ENCODE measurements around the gene RABGAP1. TPM values are rescaled to one million over a fixed set of nuclear protein-coding genes. Genes with fewer than 3 reads are reported as not detected.

The RABGAP1 gene
- total and polyA plus RNA-seq, 10 of the 15 experiments (the other 5 are each of a cell fraction or from before 2014, with no cell fraction given): 2.6 to 31.6 (median 12.5) TPM

DNA sequence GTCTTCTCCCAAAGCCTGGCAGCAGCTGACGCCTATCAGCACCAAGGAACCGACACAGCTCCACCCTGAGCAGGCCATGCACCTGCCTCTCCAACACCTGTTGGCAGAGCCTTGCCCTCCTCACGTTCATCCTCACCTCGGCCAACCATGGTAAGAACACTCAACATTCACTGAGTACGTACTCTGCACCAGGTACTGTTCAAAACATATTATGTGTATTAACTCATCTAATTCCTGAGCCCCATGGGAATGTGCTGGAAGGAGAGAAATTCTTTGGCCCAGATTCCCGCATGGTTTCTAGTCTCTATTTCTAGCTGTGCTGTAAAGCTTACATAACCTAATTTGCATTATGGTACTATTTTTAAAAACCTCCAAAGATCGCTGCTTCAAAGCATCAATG, 178.7 kb downstream of the RABGAP1 start:
- H4K20me1 ChIP-seq (ENCODE audit: control insufficient read depth, insufficient read depth): no peaks in the 10 kb centered on the region
- ATAC-seq (no peak), FAIRE-seq (no peak), DNase-seq (ENCODE audit: low read depth, low spot score) (no peak)
- no peaks in the 10 kb centered on the region for H3K27me3 ChIP-seq (replicated peaks in 1 of 2; ENCODE audit: control insufficient read depth in 2 of 2, insufficient read depth in 2 of 2, low read length in 1 of 2)
- no peaks in the 10 kb centered on the region for H3K79me2 ChIP-seq (ENCODE audit: control insufficient read depth, insufficient read depth, low read length)
- H3K9me3 ChIP-seq (replicated peaks; ENCODE audit: control insufficient read depth, insufficient read depth, low read length): no peaks in the 10 kb centered on the region
- H3K9ac ChIP-seq (ENCODE audit: control insufficient read depth, insufficient read depth, low read length): no peak overlapping the region
- H3K36me3 ChIP-seq (ENCODE audit: control insufficient read depth in 2 of 2, insufficient read depth in 2 of 2, low read length in 1 of 2): peaks cover 12 to 14% of the 10 kb centered on the region in 2 experiments
- TF ChIP-seq POLR2A (IDR thresholded peaks at IDR 0.05; ENCODE audit: low read depth, low read length) (0 out of 2 replicates have a peak, but pooled peaks have one; percentile 22), SUZ12 (IDR thresholded peaks at IDR 0.05; ENCODE audit: unreplicated experiment) (no peak)
- H2AFZ ChIP-seq (ENCODE audit: control insufficient read depth, low read depth, low read length): no peak overlapping the region
- no TSS peak for BruUV-seq (replicated peaks)
- H3K4me1 ChIP-seq (ENCODE audit: control insufficient read depth, insufficient read depth, low read length): no peaks in the 10 kb centered on the region
- no peak overlapping the region for H3K27ac ChIP-seq (ENCODE audit: control insufficient read depth, insufficient read depth)
- 86% methylated on average over 7 of the region's 7 CpGs for WGBS (ENCODE audit: insufficient coverage, insufficient replicate concordance, low lambda C conversion rate, missing lambda C conversion rate)
- ChIA-PET CTCF (interaction anchor here (1.0 kb wide), 2 partner anchors 10 to 106 kb away, joined by 3 read pairs; no protein-coding TSS in a partner anchor), RAD21 (ENCODE audit: unreplicated experiment) (no interaction called here), POLR2A (interaction anchor here (0.6 kb wide), 1 partner anchor 55 kb away, joined by 3 read pairs; no protein-coding TSS in a partner anchor), SMC1A (ENCODE audit: uncharacterized antibody, unreplicated experiment) (interaction anchor here (1.1 to 1.4 kb wide), 2 partner anchors 25 to 37 kb away, joined by 3 to 4 read pairs; no protein-coding TSS in a partner anchor)
- H3K4me3 ChIP-seq: no peak overlapping the region
- intact Hi-C loops (cut with micrococcal nuclease; ENCODE audit: unreplicated experiment): no loop called here
- no peak overlapping the region for H3K4me2 ChIP-seq (ENCODE audit: control insufficient read depth, insufficient read depth)
- in situ Hi-C loops (cut with MboI): no loop called here

DNA sequence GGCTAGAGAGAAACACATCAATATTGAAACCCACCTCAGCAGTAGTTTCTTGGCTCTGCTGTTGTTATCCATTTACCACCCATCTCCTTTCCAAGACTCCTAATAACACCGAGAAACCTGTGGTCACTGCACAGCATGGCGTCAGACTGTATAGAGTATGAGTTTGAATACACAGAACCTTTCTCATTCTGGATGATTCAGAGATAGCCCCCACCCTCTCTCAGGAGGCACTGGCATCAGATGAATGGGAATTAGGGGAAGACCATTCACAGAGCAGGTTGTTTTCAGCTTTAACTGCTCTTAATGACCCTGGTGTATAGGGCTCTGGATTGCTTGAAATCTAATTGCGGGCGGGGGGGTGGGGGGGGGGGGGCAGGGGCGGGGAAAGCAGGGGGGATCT, 179.3 kb downstream of the RABGAP1 start:
- H2AFZ ChIP-seq (ENCODE audit: control insufficient read depth, low read depth, low read length): no peak overlapping the region
- RAD21 ChIA-PET (ENCODE audit: unreplicated experiment): no interaction called here
- H4K20me1 ChIP-seq (ENCODE audit: control insufficient read depth, insufficient read depth): no peaks in the 10 kb centered on the region
- SMC1A ChIA-PET (ENCODE audit: uncharacterized antibody, unreplicated experiment): interaction anchor here (1.0 to 1.4 kb wide), 3 partner anchors 25 to 38 kb away, joined by 3 to 4 read pairs (median 3); no protein-coding TSS in a partner anchor
- H3K9me3 ChIP-seq (replicated peaks; ENCODE audit: control insufficient read depth, insufficient read depth, low read length): no peaks in the 10 kb centered on the region
- no peak overlapping the region for H3K4me2 ChIP-seq (ENCODE audit: control insufficient read depth, insufficient read depth)
- ATAC-seq (no peak), DNase-seq (ENCODE audit: low read depth, low spot score) (no peak), FAIRE-seq (no peak)
- BruUV-seq (replicated peaks): no TSS peak
- no peaks in the 10 kb centered on the region for H3K79me2 ChIP-seq (ENCODE audit: control insufficient read depth, insufficient read depth, low read length)
- peaks cover 7 to 12% of the 10 kb centered on the region in 2 experiments for H3K36me3 ChIP-seq (ENCODE audit: control insufficient read depth in 2 of 2, insufficient read depth in 2 of 2, low read length in 1 of 2)
- no peak overlapping the region for H3K9ac ChIP-seq (ENCODE audit: control insufficient read depth, insufficient read depth, low read length)
- H3K27me3 ChIP-seq (replicated peaks in 1 of 2; ENCODE audit: control insufficient read depth in 2 of 2, insufficient read depth in 2 of 2, low read length in 1 of 2): no peaks in the 10 kb centered on the region
- in situ Hi-C loops (cut with MboI): no loop called here
- intact Hi-C loops (cut with micrococcal nuclease; ENCODE audit: unreplicated experiment): no loop called here
- no peaks in the 10 kb centered on the region for H3K4me1 ChIP-seq (ENCODE audit: control insufficient read depth, insufficient read depth, low read length)
- CTCF ChIA-PET: interaction anchor here (1.0 kb wide), 1 partner anchor 9 kb away, joined by 3 read pairs; no protein-coding TSS in a partner anchor
- no peak overlapping the region for H3K27ac ChIP-seq (ENCODE audit: control insufficient read depth, insufficient read depth)
- POLR2A ChIA-PET: no interaction called here
- WGBS (ENCODE audit: insufficient coverage, insufficient replicate concordance, low lambda C conversion rate, missing lambda C conversion rate): 90% methylated on average over 5 of the region's 5 CpGs
- no peak for TF ChIP-seq USF1 (IDR thresholded peaks at IDR 0.05; ENCODE audit: borderline replicate concordance, extremely low read length, insufficient read depth, low read depth, low read length)
- no peak for TF ChIP-seq POLR2AphosphoS2 (IDR thresholded peaks at IDR 0.05; ENCODE audit: low read depth, low read length)
- no peak overlapping the region for H3K4me3 ChIP-seq
